DND-41 (cell line): Measurements from ENCODE around the gene CSNK1A1.

Experiments used
- CTCF ChIP-seq: IDR thresholded peaks from 2 replicates; pipeline ENCODE4 v1.5.1; 2012; ENCODE audit warnings: borderline replicate concordance, low read length, moderate library complexity, mild to moderate bottlenecking; ENCODE audit not compliant: poor library complexity, severe bottlenecking; ENCODE audit errors: extremely low read depth
- EZH2 ChIP-seq: IDR thresholded peaks from 3 replicates; pipeline ENCODE4 v1.6.1; 2012; ENCODE audit warnings: borderline replicate concordance, low read depth, mild to moderate bottlenecking, moderate library complexity, low read length, inconsistent platforms; ENCODE audit not compliant: severe bottlenecking

GRCh38 chr5:149583394-149583793 lies 32.2 kb upstream of the CSNK1A1 start:
- TF ChIP-seq CTCF (no peak), EZH2 (no peak)
